Heart right ventricle (tissue), 16 donors: ENCODE results near the gene PLXNC1. TPM values are rescaled to one million over a fixed set of nuclear protein-coding genes. Genes with fewer than 3 reads are reported as not detected.
A peak's percentile ranks its signal among the peaks of the same experiment; 100 is the strongest.

ENCODE experiments used
- ATAC-seq, 8 donors: fragments of 200-7000 bp; cut with Tn5 transposase; one replicate each; pipeline ENCODE4 v1.9.1; 2020; ENCODE audit warnings: mild to moderate bottlenecking in 8 of 8, moderate library complexity in 8 of 8, moderate number of reproducible peaks in 1 of 8
- DNase-seq, 2 donors: peaks; one replicate each; pipeline ENCODE4 v3.0.0-alpha.2; 2020
- H3K27ac ChIP-seq, 10 donors: fragments of 200-600 bp; sonication (generic) in 2 of 10; one replicate each; pipeline versions ENCODE4 v1.5.0 to v1.8.0; 2020 to 2022; ENCODE audit warnings: mild to moderate bottlenecking in 3 of 10
- H3K27me3 ChIP-seq, 7 donors: fragments of 200-600 bp; one replicate each; pipeline ENCODE4 v1.8.0; 2021 to 2022; ENCODE audit warnings: mild to moderate bottlenecking in 2 of 7
- H3K36me3 ChIP-seq, 9 donors: fragments of 200-600 bp; sonication (generic) in 1 of 9; one replicate each; pipeline versions ENCODE4 v1.5.0 to v1.8.0; 2020 to 2022; ENCODE audit warnings: mild to moderate bottlenecking in 2 of 9
- H3K4me1 ChIP-seq, 9 donors: fragments of 200-600 bp; sonication (generic) in 1 of 9; one replicate each; pipeline versions ENCODE4 v1.5.0 to v1.8.0; 2020 to 2022; ENCODE audit warnings: mild to moderate bottlenecking in 4 of 9
- H3K4me3 ChIP-seq, 10 donors: fragments of 200-600 bp; sonication (generic) in 2 of 10; one replicate each; pipeline versions ENCODE4 v1.5.0 to v1.8.0; 2020 to 2022; ENCODE audit warnings: mild to moderate bottlenecking in 7 of 10, moderate library complexity in 2 of 10
- H3K9me3 ChIP-seq, 11 donors: fragments of 200-600 bp in 10 of 11; sonication (generic) in 2 of 11; one replicate each; pipeline versions ENCODE4 v1.5.0 to v1.8.0; 2013 to 2022; ENCODE audit warnings: mild to moderate bottlenecking in 2 of 11, control low read depth in 1 of 11, moderate library complexity in 1 of 11
- CTCF ChIP-seq, 9 donors: fragments of 200-600 bp; sonication (generic) in 2 of 9; IDR thresholded peaks; one replicate each; pipeline versions ENCODE4 v1.5.0 to v1.8.0; 2021 to 2022; ENCODE audit warnings: antibody characterized with exemption in 9 of 9, mild to moderate bottlenecking in 5 of 9, moderate library complexity in 1 of 9
- WGBS, 2 donors: extraction: QIAGEN DNeasy Blood & Tissue Kit; methylation state at CpG; one replicate each; pipeline ENCODE4 v1.1.7; 2013; ENCODE audit warnings: inconsistent platforms in 1 of 2; 5-methylcytosine and 5-hydroxymethylcytosine counted together
- intact Hi-C, 10 donors: fragments of 100-400 bp; cut with DNase I; formaldehyde crosslinking; loops; one replicate each; pipeline versions ENCODE4 v1.11.1 to v1.14.2; 2022
- polyA plus RNA-seq, 2 donors: library from polyadenylated mRNA; stranded (reverse); fragments of 200-250 nt; gene quantifications; one replicate each; pipeline ENCODE4 v1.2.3, GENCODE V29; 2013
- total RNA-seq, 10 donors: library from RNA; stranded (reverse); fragmentation: NEBNext Ultra II Directional in 3 of 10; extraction: Animal tissue kit (Norgen Biotek cat#: 25700) in 3 of 10; gene quantifications; one replicate each; pipeline versions ENCODE4 v1.2.1 to v1.2.4, GENCODE V29; 2021 to 2023
- donor health status: Arrhythmogenic right ventricular cardiomyopathy.
- donor health status: ischemic (EF 13 %, LVEDD 7.1; RV severe dilation, severe dysfunction).
- donor health status: healthy with polysubstance abuse.
- donor health status: DM: no; HTN: yes; CAD: no.
- donor health status: DM: no; HTN: no; CAD: no.
- donor health status: ischemic (EF 25% LVEDD 6.9; RV normal size, moderate dysfunction).
- donor health status: ischemic (EF 25% LVEDD 5.7; RV mildly dilated, moderate dysfunction).
- donor health status: healthy.
- donor health status: DM: yes; HTN: yes; CAD: no.
- donor health status: Ischemic cardiomyopathy.
- donor health status: ischemic (EF 35%, LVEDD 5.7; RV mildly dilated, moderate dysfunction).
- donor health status: nonischemic (EF 11% LVEDD 7.7; RV severe dilation, severe dysfunction).
- donor health status: DM: yes; HTN: yes; CAD: no.
- donor health status: PGD.
- donor health status: ischemic (EF 29% LVEDD 5.4; RV normal size, mild dysfunction).
- donor health status: nonischemic (EF 23%, LVEDD 6.1; RV moderate dilation, normal function).

PLXNC1 gene
- total and polyA plus RNA-seq, 12 donors = 0.72 to 8.5 (median 2.7) TPM

DNA sequence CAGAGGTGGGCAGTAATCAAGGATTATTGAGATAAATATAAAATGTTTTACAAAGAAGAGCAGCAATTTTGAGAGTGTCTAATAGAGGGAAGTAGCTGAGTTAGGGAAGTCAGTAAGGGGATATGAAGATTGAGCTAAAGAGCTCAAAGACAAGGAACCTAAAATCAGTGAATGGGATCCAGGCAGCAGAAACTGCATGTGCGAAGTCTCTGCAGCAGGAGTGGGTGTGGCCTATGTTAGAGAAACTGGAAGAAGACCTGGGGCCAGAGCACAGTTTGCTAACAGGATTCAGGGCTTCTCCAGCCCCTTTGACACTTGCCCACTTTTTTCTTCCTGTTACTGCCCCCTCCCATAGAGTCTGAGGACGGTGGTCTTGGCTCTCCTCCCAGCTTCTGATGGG, 36.3 kb upstream of the PLXNC1 start:
- DNase-seq (no peak), ATAC-seq (peak in 3 of 8 donors; percentile 22 to 48 (median 29))
- TF ChIP-seq CTCF (IDR thresholded peaks at IDR 0.05) = no peak
- peaks cover 0 to 15% (median 0%) of the 10 kb centered on the region in 9 donors for H3K4me1 ChIP-seq
- no peaks in the 10 kb centered on the region for H3K27me3 ChIP-seq
- no peak overlapping the region for H3K4me3 ChIP-seq
- intact Hi-C loops = no loop called here
- H3K27ac ChIP-seq = peak overlapping the region in 1 of 10 donors; percentile 3
- H3K9me3 ChIP-seq = peaks cover 0 to 6% (median 0%) of the 10 kb centered on the region in 11 donors
- WGBS, 2 donors = 64 to 73% methylated on average over 2 of the region's 2 CpGs
- H3K36me3 ChIP-seq = no peaks in the 10 kb centered on the region

DNA sequence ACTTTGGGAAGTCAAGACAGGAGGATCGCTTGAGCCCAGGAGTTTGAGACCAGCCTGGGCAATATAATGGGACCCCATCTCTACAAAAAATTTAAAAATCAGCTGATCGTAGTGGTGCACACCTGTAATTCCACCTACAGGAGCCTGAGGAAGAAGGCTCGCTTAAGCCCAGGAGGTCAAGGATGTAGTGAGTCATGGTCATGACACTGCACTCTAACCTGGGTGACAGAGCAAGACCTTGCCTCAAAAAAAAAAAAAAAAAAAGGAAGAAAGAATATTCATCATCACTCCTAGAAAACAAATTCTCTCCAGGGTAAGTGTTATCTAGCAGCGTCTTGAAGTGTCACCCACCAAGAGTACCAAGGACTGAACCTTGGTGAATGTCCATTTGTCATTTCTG, 34.2 kb upstream of the PLXNC1 start:
- TF ChIP-seq CTCF (IDR thresholded peaks at IDR 0.05) = no peak
- whole genome bisulfite sequencing, 2 donors = 92 to 95% methylated on average over 4 of the region's 4 CpGs
- Histone ChIP-seq H3K36me3 (no peaks in the 10 kb centered on the region), H3K27ac (no peak overlapping the region), H3K27me3 (no peaks in the 10 kb centered on the region), H3K4me3 (no peak overlapping the region), H3K9me3 (peaks cover 0 to 6% (median 0%) of the 10 kb centered on the region in 11 donors), H3K4me1 (peaks cover 0 to 15% (median 0%) of the 10 kb centered on the region in 9 donors)
- DNase-seq (no peak), ATAC-seq (no peak)
- intact Hi-C loops = no loop called here

GRCh38 chr12:94116191-94116590, 32.2 kb upstream of the PLXNC1 start:
- DNase-seq (no peak), ATAC-seq (no peak)
- 93 to 95% methylated on average over 2 of the region's 2 CpGs for WGBS, 2 donors
- Histone ChIP-seq H3K36me3 (no peaks in the 10 kb centered on the region), H3K27me3 (no peaks in the 10 kb centered on the region), H3K4me1 (peaks cover 0 to 15% (median 0%) of the 10 kb centered on the region in 9 donors), H3K9me3 (peaks cover 0 to 6% (median 0%) of the 10 kb centered on the region in 11 donors), H3K4me3 (no peak overlapping the region), H3K27ac (no peak overlapping the region)
- intact Hi-C loops = no loop called here
- TF ChIP-seq CTCF (IDR thresholded peaks at IDR 0.05) = no peak

DNA sequence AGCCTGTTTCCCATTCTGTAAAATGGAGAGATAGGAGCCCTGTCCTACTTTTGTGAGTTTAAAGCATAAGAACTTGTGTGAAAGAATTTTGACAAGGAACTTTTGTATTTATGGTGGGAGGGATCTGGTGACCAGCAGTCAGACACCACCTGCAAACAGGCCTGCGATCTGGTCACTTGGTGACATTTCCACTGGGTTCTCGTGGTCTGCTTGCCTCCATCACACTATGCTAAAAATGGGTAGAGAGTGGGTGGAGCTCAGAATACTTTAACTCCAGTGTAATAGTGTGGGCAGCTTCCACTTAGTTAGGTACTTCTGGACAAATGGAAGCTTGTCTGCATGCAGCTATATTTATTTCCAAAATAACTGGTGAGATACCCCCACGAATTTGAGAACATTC, 26.5 kb upstream of the PLXNC1 start:
- H3K4me3 ChIP-seq = no peak overlapping the region
- ATAC-seq = no peak
- peaks cover 0 to 38% (median 0%) of the 10 kb centered on the region in 9 donors for H3K4me1 ChIP-seq
- 37 to 71% methylated on average over 3 of the region's 3 CpGs for WGBS, 2 donors
- H3K36me3 ChIP-seq = no peaks in the 10 kb centered on the region
- H3K9me3 ChIP-seq = no peaks in the 10 kb centered on the region
- intact Hi-C loops = no loop called here
- DNase-seq = no peak
- H3K27ac ChIP-seq = no peak overlapping the region
- TF ChIP-seq CTCF (IDR thresholded peaks at IDR 0.05) = no peak
- H3K27me3 ChIP-seq = peaks cover 0 to 12% (median 0%) of the 10 kb centered on the region in 7 donors
